Measurements from ENCODE around the gene MCTP1. TPM values are rescaled to one million over a fixed set of nuclear protein-coding genes. Genes with fewer than 3 reads are reported as not detected.

The MCTP1 gene
- total RNA-seq, 4 donors from 2014 or later, result 3.3 to 31.4 (median 13.4) TPM

GRCh38 chr5:95285409-95285755 lies 488 bp upstream of the MCTP1 start:
- Histone ChIP-seq H3K9me3 (no peaks in the 10 kb centered on the region), H3K4me1 (peaks cover 0 to 25% (median 24%) of the 10 kb centered on the region in 4 donors), H3K27ac (no peak overlapping the region), H3K4me3 (peak overlapping the region in 3 of 4 donors; percentile 37 to 76 (median 45)), H3K27me3 (peaks cover 90% of the 10 kb centered on the region), H3K36me3 (no peaks in the 10 kb centered on the region)
- DNase-seq, result no peak
- WGBS, 2 donors (ENCODE audit: low coverage in 1 of 2), result 9 to 15% methylated on average over 10 to 13 of the region's 13 CpGs
- intact Hi-C loops (cut with DNase I; ENCODE audit: low total_unique reads) (no loop called here), in situ Hi-C loops (cut with MboI; ENCODE audit: low pct_ligation_motif_present in 1 of 4, low pct_unique_long_range_greater_than_20kb in 1 of 4, low sequenced_read_pairs in 3 of 4) (no loop called here)
- TF ChIP-seq CTCF (IDR thresholded peaks at IDR 0.05) (no peak), POLR2AphosphoS5 (IDR thresholded peaks at IDR 0.05) (no peak), POLR2A (IDR thresholded peaks at IDR 0.05) (no peak), EP300 (IDR thresholded peaks at IDR 0.05; ENCODE audit: low read depth) (no peak)

GRCh38 chr5:95283761-95284571 lies 928 bp downstream of the MCTP1 start:
- intact Hi-C loops (cut with DNase I; ENCODE audit: low total_unique reads) (no loop called here), in situ Hi-C loops (cut with MboI; ENCODE audit: low pct_ligation_motif_present in 1 of 4, low pct_unique_long_range_greater_than_20kb in 1 of 4, low sequenced_read_pairs in 3 of 4) (no loop called here)
- Histone ChIP-seq H3K27ac (no peak overlapping the region), H3K4me1 (peaks cover 0 to 25% (median 24%) of the 10 kb centered on the region in 4 donors), H3K27me3 (peaks cover 98% of the 10 kb centered on the region), H3K4me3 (peak overlapping the region; percentile 37 to 76 (median 42)), H3K36me3 (no peaks in the 10 kb centered on the region), H3K9me3 (no peaks in the 10 kb centered on the region)
- 3% methylated on average over 56 of the region's 89 CpGs; no CpG with 5 or more reads in 1 of the 2 donors for WGBS, 2 donors (ENCODE audit: low coverage in 1 of 2)
- peak; percentile 14 for DNase-seq
- no peak for TF ChIP-seq EP300 (IDR thresholded peaks at IDR 0.05; ENCODE audit: low read depth)
- TF ChIP-seq POLR2AphosphoS5 (IDR thresholded peaks at IDR 0.05), result no peak

GRCh38 chr5:95283022-95283615 lies 1.8 kb downstream of the MCTP1 start:
- Histone ChIP-seq H3K4me3 (peak overlapping the region in 1 of 4 donors; percentile 76), H3K27me3 (peaks cover 89% of the 10 kb centered on the region), H3K9me3 (no peaks in the 10 kb centered on the region), H3K36me3 (no peaks in the 10 kb centered on the region), H3K4me1 (peaks cover 0 to 25% (median 24%) of the 10 kb centered on the region in 4 donors), H3K27ac (no peak overlapping the region)
- no peak for TF ChIP-seq EP300 (IDR thresholded peaks at IDR 0.05; ENCODE audit: low read depth)
- no peak for TF ChIP-seq POLR2A (IDR thresholded peaks at IDR 0.05)
- TF ChIP-seq CTCF (IDR thresholded peaks at IDR 0.05), result no peak
- TF ChIP-seq POLR2AphosphoS5 (IDR thresholded peaks at IDR 0.05), result no peak
- DNase-seq, result no peak
- intact Hi-C loops (cut with DNase I; ENCODE audit: low total_unique reads), result no loop called here
- in situ Hi-C loops (cut with MboI; ENCODE audit: low pct_ligation_motif_present in 1 of 4, low pct_unique_long_range_greater_than_20kb in 1 of 4, low sequenced_read_pairs in 3 of 4), result no loop called here
- WGBS, 2 donors (ENCODE audit: low coverage in 1 of 2), result 24 to 25% methylated on average over 6 to 10 of the region's 10 CpGs

- 40 to 55% methylated on average over 1 to 2 of the region's 2 CpGs for WGBS, 2 donors (ENCODE audit: low coverage in 1 of 2)
- in situ Hi-C loops (cut with MboI; ENCODE audit: low pct_ligation_motif_present in 1 of 4, low pct_unique_long_range_greater_than_20kb in 1 of 4, low sequenced_read_pairs in 3 of 4) (no loop called here), intact Hi-C loops (cut with DNase I; ENCODE audit: low total_unique reads) (no loop called here)
- H3K9me3 ChIP-seq, result no peaks in the 10 kb centered on the region
- no peak overlapping the region for H3K4me3 ChIP-seq
- H3K4me1 ChIP-seq, result peaks cover 0 to 25% (median 24%) of the 10 kb centered on the region in 4 donors
- TF ChIP-seq EP300 (IDR thresholded peaks at IDR 0.05; ENCODE audit: low read depth) (no peak), CTCF (IDR thresholded peaks at IDR 0.05) (no peak), POLR2A (IDR thresholded peaks at IDR 0.05) (no peak), POLR2AphosphoS5 (IDR thresholded peaks at IDR 0.05) (no peak)
- H3K27ac ChIP-seq, result no peak overlapping the region
- no peak for DNase-seq
- peaks cover 70% of the 10 kb centered on the region for H3K27me3 ChIP-seq
- no peaks in the 10 kb centered on the region for H3K36me3 ChIP-seq
These were observed 3.7 kb downstream of the MCTP1 start for GRCh38 chr5:95281226-95281625.

Data from transverse colon (tissue), 4 donors.